Testis (tissue), 3 donors: ENCODE measurements around the gene DNHD1. TPM values are rescaled to one million over a fixed set of nuclear protein-coding genes. Genes with fewer than 3 reads are reported as not detected.

Experiments
- DNase-seq: peaks from one replicate; pipeline ENCODE4 v3.0.0-alpha.2; 2019
- H3K27ac ChIP-seq, 2 donors: fragments of 200-600 bp; sonication (generic); one replicate each; pipeline ENCODE4 v1.5.1; 2019
- H3K27me3 ChIP-seq: fragments of 200-600 bp; sonication (generic); one replicate; pipeline ENCODE4 v1.5.1; 2019
- H3K36me3 ChIP-seq: fragments of 200-600 bp; sonication (generic); one replicate; pipeline ENCODE4 v1.5.1; 2017; ENCODE audit warnings: low read depth; ENCODE audit errors: missing control alignments
- H3K4me1 ChIP-seq: fragments of 200-600 bp; sonication (generic); one replicate; pipeline ENCODE4 v1.5.1; 2019
- H3K4me3 ChIP-seq, 2 donors: fragments of 200-600 bp; sonication (generic); one replicate each; pipeline ENCODE4 v1.5.1; 2017 to 2019
- H3K9me3 ChIP-seq: fragments of 200-600 bp; sonication (generic); one replicate; pipeline ENCODE4 v1.5.1; 2017
- CTCF ChIP-seq, 3 experiments: fragments of 450-650 bp in 2 of 3; fragments of 200-600 bp in 1 of 3; sonication (generic) in 1 of 3; IDR thresholded peaks; one replicate each; pipeline ENCODE4 v1.5.1; 2016 to 2019; ENCODE audit warnings: antibody characterized with exemption in 3 of 3, mild to moderate bottlenecking in 2 of 3, moderate library complexity in 1 of 3
- POLR2A ChIP-seq: fragments of 450-650 bp; IDR thresholded peaks from one replicate; pipeline ENCODE4 v1.6.1; 2017; ENCODE audit warnings: antibody characterized with exemption, mild to moderate bottlenecking, moderate library complexity
- WGBS, 2 donors: methylation state at CpG; one replicate each; pipeline ENCODE4 v1.1.5; 2018; 5-methylcytosine and 5-hydroxymethylcytosine counted together
- intact Hi-C: fragments of 100-400 bp; cut with DNase I; formaldehyde crosslinking; loops from one replicate; pipeline ENCODE4 v1.15.1; 2023; ENCODE audit warnings: low total_unique reads
- polyA plus RNA-seq: library from polyadenylated mRNA; stranded (reverse); fragments of 350-450 nt; fragmentation: Illumina TruSeq; extraction: RNeasy Lipid Tissue Mini Kit (QIAGEN cat#74804); gene quantifications from one replicate; pipeline ENCODE4 v1.2.3, GENCODE V29; 2014; ENCODE audit warnings: low read depth, low replicate concordance; ENCODE audit not compliant: insufficient read depth
- total RNA-seq, 2 donors: library from RNA; depleted of rRNA; stranded (reverse); fragments of >200 nt; gene quantifications; one replicate each; pipeline ENCODE4 v1.2.3, GENCODE V29; 2016

Gene DNHD1
- total and polyA plus RNA-seq, 3 donors from 2014 or later, result 66.3 to 103 (median 83.2) TPM

- H3K4me3 ChIP-seq, result no peak overlapping the region
- intact Hi-C loops, result no loop called here
- WGBS, 2 donors, result 40 to 42% methylated on average over 5 of the region's 5 CpGs
- peak overlapping the region in 1 of 2 donors; percentile 6 for H3K27ac ChIP-seq
- H3K4me1 ChIP-seq, result no peaks in the 10 kb centered on the region
- H3K27me3 ChIP-seq, result no peaks in the 10 kb centered on the region
- DNase-seq, result no peak
- no peak for TF ChIP-seq POLR2A
- TF ChIP-seq CTCF (IDR thresholded peaks at IDR 0.05), result no peak
- no peaks in the 10 kb centered on the region for H3K9me3 ChIP-seq
- no peaks in the 10 kb centered on the region for H3K36me3 ChIP-seq
These were observed 99.3 kb downstream of the DNHD1 start for GRCh38 chr11:6596239-6596877.

- H3K9me3 ChIP-seq, result no peaks in the 10 kb centered on the region
- no peak for DNase-seq
- TF ChIP-seq POLR2A, result no peak
- no peak overlapping the region for H3K4me3 ChIP-seq
- H3K36me3 ChIP-seq, result no peaks in the 10 kb centered on the region
- WGBS, 2 donors, result 95 to 96% methylated on average over 3 of the region's 3 CpGs
- H3K27me3 ChIP-seq, result no peaks in the 10 kb centered on the region
- peaks cover 10% of the 10 kb centered on the region for H3K4me1 ChIP-seq
- intact Hi-C loops, result no loop called here
- no peak overlapping the region for H3K27ac ChIP-seq
These were observed 101.5 kb downstream of the DNHD1 start for GRCh38 chr11:6598555-6598954.

- no peak for TF ChIP-seq POLR2A
- TF ChIP-seq CTCF (IDR thresholded peaks at IDR 0.05), result no peak
- peaks cover 10% of the 10 kb centered on the region for H3K4me1 ChIP-seq
- intact Hi-C loops, result no loop called here
- 86% methylated on average over 1 of the region's 1 CpG for WGBS, 2 donors
- no peak overlapping the region for H3K4me3 ChIP-seq
- no peak for DNase-seq
- H3K27ac ChIP-seq, result no peak overlapping the region
- no peaks in the 10 kb centered on the region for H3K9me3 ChIP-seq
- no peaks in the 10 kb centered on the region for H3K27me3 ChIP-seq
- H3K36me3 ChIP-seq, result no peaks in the 10 kb centered on the region
These were observed 102.4 kb downstream of the DNHD1 start for GRCh38 chr11:6599449-6599848.

- DNase-seq, result no peak
- Histone ChIP-seq H3K36me3 (no peaks in the 10 kb centered on the region), H3K4me1 (peaks cover 13% of the 10 kb centered on the region)
These were observed 102.9 kb downstream of the DNHD1 start for GRCh38 chr11:6599881-6600390.

GRCh38 chr11:6601041-6601461 lies 104.0 kb downstream of the DNHD1 start:
- H3K9me3 ChIP-seq, result no peaks in the 10 kb centered on the region
- intact Hi-C loops, result no loop called here
- no peaks in the 10 kb centered on the region for H3K36me3 ChIP-seq
- 92 to 96% methylated on average over 8 to 13 of the region's 13 CpGs for WGBS, 2 donors
- H3K27me3 ChIP-seq, result no peaks in the 10 kb centered on the region
- H3K4me3 ChIP-seq, result no peak overlapping the region
- H3K4me1 ChIP-seq, result peaks cover 22% of the 10 kb centered on the region
- TF ChIP-seq POLR2A, result no peak
- no peak for TF ChIP-seq CTCF (IDR thresholded peaks at IDR 0.05)
- DNase-seq, result no peak
- no peak overlapping the region for H3K27ac ChIP-seq

More at GRCh38 chr11:6599881-6600390, 102.9 kb downstream of the DNHD1 start:
- TF ChIP-seq CTCF (IDR thresholded peaks at IDR 0.05), result no peak
- TF ChIP-seq POLR2A, result no peak
- intact Hi-C loops, result no loop called here
- Histone ChIP-seq H3K27me3 (no peaks in the 10 kb centered on the region), H3K4me3 (no peak overlapping the region), H3K27ac (no peak overlapping the region), H3K9me3 (no peaks in the 10 kb centered on the region)
- WGBS, 2 donors, result 75 to 87% methylated on average over 2 of the region's 2 CpGs
